Mesothelial cell of epicardium (in vitro differentiated cells): ENCODE results near the gene SAXO2. TPM values are rescaled to one million over a fixed set of nuclear protein-coding genes. Genes with fewer than 3 reads are reported as not detected.
"Not testable (repeated sequence)": the region's sequence is repeated elsewhere in the genome, so short reads cannot be mapped to it uniquely, and the experiment has no call there.

Experiments
- DNase-seq, 2 experiments: peaks; one replicate each; pipeline ENCODE4 v3.0.0; 2021; ENCODE audit warnings: low spot score in 2 of 2; ENCODE audit not compliant: unreplicated experiment in 2 of 2
- H3K27ac Mint-ChIP-seq: 2 replicates; pipeline ENCODE4 v1.8.0; 2021; ENCODE audit warnings: mixed read lengths
- H3K27me3 Mint-ChIP-seq: 2 replicates; pipeline ENCODE4 v1.8.0; 2021; ENCODE audit warnings: low read depth, mixed read lengths
- H3K36me3 Mint-ChIP-seq: 2 replicates; pipeline ENCODE4 v1.8.0; 2021; ENCODE audit warnings: mixed read lengths
- H3K4me1 Mint-ChIP-seq: 2 replicates; pipeline ENCODE4 v1.8.0; 2021; ENCODE audit warnings: mixed read lengths
- H3K4me3 Mint-ChIP-seq: 2 replicates; pipeline ENCODE4 v1.8.0; 2021; ENCODE audit warnings: mild to moderate bottlenecking, moderate library complexity, mixed read lengths
- H3K9me3 Mint-ChIP-seq: 2 replicates; pipeline ENCODE4 v1.8.0; 2021; ENCODE audit warnings: mixed read lengths
- CTCF ChIP-seq: fragments of 200-600 bp; sonication (generic); IDR thresholded peaks from one replicate; pipeline ENCODE4 v1.5.0; 2021; ENCODE audit warnings: antibody characterized with exemption; ENCODE audit not compliant: unreplicated experiment
- total RNA-seq: library from RNA; stranded (reverse); gene quantifications from 3 replicates; pipeline ENCODE4 v1.2.1, GENCODE V29; 2021

The SAXO2 gene
- total RNA-seq, 1 donor from 2014 or later = 4.3 TPM

- H3K27me3 Mint-ChIP-seq = peaks cover 9% of the 10 kb centered on the region
- H3K4me3 Mint-ChIP-seq = no peak overlapping the region
- H3K36me3 Mint-ChIP-seq = no peaks in the 10 kb centered on the region
- peaks cover 10% of the 10 kb centered on the region for H3K9me3 Mint-ChIP-seq
- no peak overlapping the region for H3K27ac Mint-ChIP-seq
- H3K4me1 Mint-ChIP-seq = no peaks in the 10 kb centered on the region
- no peak for DNase-seq
- TF ChIP-seq CTCF = no peak
Measured at GRCh38 chr15:82314769-82315518, 52.3 kb downstream of the SAXO2 start.

GRCh38 chr15:82315519-82316246 is 53.1 kb downstream of the SAXO2 start:
- H3K36me3 Mint-ChIP-seq = no peaks in the 10 kb centered on the region
- H3K9me3 Mint-ChIP-seq = peaks cover 5% of the 10 kb centered on the region
- H3K4me3 Mint-ChIP-seq = no peak overlapping the region
- H3K27me3 Mint-ChIP-seq = peaks cover 5% of the 10 kb centered on the region
- no peak for TF ChIP-seq CTCF
- no peak for DNase-seq
- no peaks in the 10 kb centered on the region for H3K4me1 Mint-ChIP-seq
- no peak overlapping the region for H3K27ac Mint-ChIP-seq

- H3K36me3 Mint-ChIP-seq, DNase-seq, H3K27ac Mint-ChIP-seq, H3K4me1 Mint-ChIP-seq, H3K27me3 Mint-ChIP-seq, H3K4me3 Mint-ChIP-seq, H3K9me3 Mint-ChIP-seq: not testable (repeated sequence)
Measured at GRCh38 chr15:82316247-82317090, 53.9 kb downstream of the SAXO2 start.

GRCh38 chr15:82317091-82317489 is 54.5 kb downstream of the SAXO2 start:
- DNase-seq = no peak
- no peaks in the 10 kb centered on the region for H3K27me3 Mint-ChIP-seq

GRCh38 chr15:82317516-82317915 is 54.9 kb downstream of the SAXO2 start:
- not testable (repeated sequence) for H3K9me3 Mint-ChIP-seq, H3K4me3 Mint-ChIP-seq, DNase-seq, H3K27me3 Mint-ChIP-seq, H3K4me1 Mint-ChIP-seq, H3K27ac Mint-ChIP-seq, H3K36me3 Mint-ChIP-seq

More at GRCh38 chr15:82317091-82317489, 54.5 kb downstream of the SAXO2 start:
- no peaks in the 10 kb centered on the region for H3K9me3 Mint-ChIP-seq
- H3K4me1 Mint-ChIP-seq = no peaks in the 10 kb centered on the region
- H3K27ac Mint-ChIP-seq = no peak overlapping the region
- H3K36me3 Mint-ChIP-seq = no peaks in the 10 kb centered on the region
- no peak overlapping the region for H3K4me3 Mint-ChIP-seq
- no peak for TF ChIP-seq CTCF

GRCh38 chr15:82318281-82318680 is 55.7 kb downstream of the SAXO2 start:
- H3K4me1 Mint-ChIP-seq, H3K36me3 Mint-ChIP-seq, H3K4me3 Mint-ChIP-seq, DNase-seq, H3K9me3 Mint-ChIP-seq, H3K27me3 Mint-ChIP-seq, H3K27ac Mint-ChIP-seq: not testable (repeated sequence)

- not testable (repeated sequence) for H3K27ac Mint-ChIP-seq, H3K4me3 Mint-ChIP-seq, DNase-seq, H3K27me3 Mint-ChIP-seq, H3K36me3 Mint-ChIP-seq, H3K9me3 Mint-ChIP-seq, H3K4me1 Mint-ChIP-seq
Measured at GRCh38 chr15:82319522-82320278, 57.1 kb downstream of the SAXO2 start.

GRCh38 chr15:82320861-82321260 is 58.2 kb downstream of the SAXO2 start:
- H3K36me3 Mint-ChIP-seq, DNase-seq, H3K27me3 Mint-ChIP-seq, H3K4me3 Mint-ChIP-seq, H3K4me1 Mint-ChIP-seq, H3K27ac Mint-ChIP-seq, H3K9me3 Mint-ChIP-seq: not testable (repeated sequence)

- H3K4me3 Mint-ChIP-seq, H3K4me1 Mint-ChIP-seq, H3K27me3 Mint-ChIP-seq, DNase-seq, H3K36me3 Mint-ChIP-seq, H3K9me3 Mint-ChIP-seq, H3K27ac Mint-ChIP-seq: not testable (repeated sequence)
Measured at GRCh38 chr15:82322488-82322887, 59.9 kb downstream of the SAXO2 start.

GRCh38 chr15:82324831-82325230 is 62.2 kb downstream of the SAXO2 start:
- H3K36me3 Mint-ChIP-seq, DNase-seq, H3K4me1 Mint-ChIP-seq, H3K4me3 Mint-ChIP-seq, H3K27ac Mint-ChIP-seq, H3K27me3 Mint-ChIP-seq, H3K9me3 Mint-ChIP-seq: not testable (repeated sequence)
